ENCODE results near the gene SYTL2. TPM values are rescaled to one million over a fixed set of nuclear protein-coding genes. Genes with fewer than 3 reads are reported as not detected.

SYTL2 gene
- total RNA-seq, 4 donors from 2014 or later: 11.6 to 18.6 (median 14.5) TPM

DNA sequence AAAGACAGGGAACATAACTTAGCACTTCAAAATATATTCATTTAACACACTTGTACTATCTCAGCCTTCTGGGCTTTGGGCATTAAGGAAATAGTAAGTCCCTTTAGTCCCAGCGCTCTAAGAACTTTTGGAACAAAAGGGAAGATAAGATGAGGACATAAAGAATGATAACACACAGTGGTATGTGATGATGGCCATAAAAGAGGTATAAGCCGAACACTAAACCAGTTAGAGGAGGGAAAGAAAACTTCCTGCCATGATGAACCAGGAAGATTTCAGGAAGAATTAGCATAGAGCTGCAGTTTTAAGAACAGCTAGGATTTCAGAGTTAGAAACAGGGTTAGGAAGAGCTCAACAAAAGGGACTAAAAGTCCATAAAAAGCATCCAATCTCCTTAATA, 11.8 kb downstream of the SYTL2 start:
- no peak for DNase-seq (ENCODE audit: low spot score in 2 of 2)
- no peaks in the 10 kb centered on the region for H3K27me3 ChIP-seq
- H3K36me3 ChIP-seq: no peaks in the 10 kb centered on the region
- no peak overlapping the region for H3K4me3 ChIP-seq
- no peaks in the 10 kb centered on the region for H3K4me1 ChIP-seq
- TF ChIP-seq, protein P1, sequence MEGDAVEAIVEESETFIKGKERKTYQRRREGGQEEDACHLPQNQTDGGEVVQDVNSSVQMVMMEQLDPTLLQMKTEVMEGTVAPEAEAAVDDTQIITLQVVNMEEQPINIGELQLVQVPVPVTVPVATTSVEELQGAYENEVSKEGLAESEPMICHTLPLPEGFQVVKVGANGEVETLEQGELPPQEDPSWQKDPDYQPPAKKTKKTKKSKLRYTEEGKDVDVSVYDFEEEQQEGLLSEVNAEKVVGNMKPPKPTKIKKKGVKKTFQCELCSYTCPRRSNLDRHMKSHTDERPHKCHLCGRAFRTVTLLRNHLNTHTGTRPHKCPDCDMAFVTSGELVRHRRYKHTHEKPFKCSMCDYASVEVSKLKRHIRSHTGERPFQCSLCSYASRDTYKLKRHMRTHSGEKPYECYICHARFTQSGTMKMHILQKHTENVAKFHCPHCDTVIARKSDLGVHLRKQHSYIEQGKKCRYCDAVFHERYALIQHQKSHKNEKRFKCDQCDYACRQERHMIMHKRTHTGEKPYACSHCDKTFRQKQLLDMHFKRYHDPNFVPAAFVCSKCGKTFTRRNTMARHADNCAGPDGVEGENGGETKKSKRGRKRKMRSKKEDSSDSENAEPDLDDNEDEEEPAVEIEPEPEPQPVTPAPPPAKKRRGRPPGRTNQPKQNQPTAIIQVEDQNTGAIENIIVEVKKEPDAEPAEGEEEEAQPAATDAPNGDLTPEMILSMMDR (IDR thresholded peaks at IDR 0.05): no peak
- no peak for TF ChIP-seq POLR2AphosphoS5 (IDR thresholded peaks at IDR 0.05)
- no peak for TF ChIP-seq EP300 (IDR thresholded peaks at IDR 0.05)
- TF ChIP-seq POLR2A (IDR thresholded peaks at IDR 0.05): no peak
- WGBS: 93% methylated on average over 2 of the region's 2 CpGs
- no peaks in the 10 kb centered on the region for H3K9me3 ChIP-seq
- no peak overlapping the region for H3K27ac ChIP-seq

DNA sequence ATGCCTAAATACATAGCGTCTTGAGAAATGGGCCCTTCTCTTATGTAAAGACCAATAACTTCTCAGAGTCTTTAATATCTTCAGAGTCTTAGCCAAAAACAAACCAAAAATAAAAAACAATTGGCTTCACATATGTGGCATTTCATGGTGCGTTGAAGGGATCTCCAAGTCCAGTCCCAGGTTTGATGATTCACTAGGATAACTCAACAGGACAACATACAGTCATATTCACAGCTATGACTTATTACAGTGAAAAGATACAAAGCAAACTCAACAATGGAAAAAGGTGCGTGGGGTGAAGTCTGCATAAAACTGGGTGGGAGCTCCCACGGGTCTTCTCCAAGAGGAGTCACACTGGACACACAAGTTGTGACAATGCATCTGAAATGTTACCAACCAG, 12.6 kb downstream of the SYTL2 start:
- no peak overlapping the region for H3K4me3 ChIP-seq
- TF ChIP-seq, protein P1 (IDR thresholded peaks at IDR 0.05): no peak
- TF ChIP-seq POLR2AphosphoS5 (IDR thresholded peaks at IDR 0.05) (no peak), POLR2A (IDR thresholded peaks at IDR 0.05) (no peak), EP300 (IDR thresholded peaks at IDR 0.05) (no peak)
- no peaks in the 10 kb centered on the region for H3K36me3 ChIP-seq
- 89% methylated on average over 4 of the region's 4 CpGs for WGBS
- no peaks in the 10 kb centered on the region for H3K27me3 ChIP-seq
- no peaks in the 10 kb centered on the region for H3K4me1 ChIP-seq
- H3K27ac ChIP-seq: no peak overlapping the region
- H3K9me3 ChIP-seq: no peaks in the 10 kb centered on the region
- DNase-seq (ENCODE audit: low spot score in 2 of 2): no peak

- TF ChIP-seq, protein P1 (IDR thresholded peaks at IDR 0.05): no peak
- no peak for TF ChIP-seq POLR2A (IDR thresholded peaks at IDR 0.05)
- no peaks in the 10 kb centered on the region for H3K36me3 ChIP-seq
- no peak overlapping the region for H3K4me3 ChIP-seq
- H3K4me1 ChIP-seq: no peaks in the 10 kb centered on the region
- no peaks in the 10 kb centered on the region for H3K9me3 ChIP-seq
- WGBS: 77% methylated on average over 4 of the region's 4 CpGs
- no peak overlapping the region for H3K27ac ChIP-seq
- DNase-seq (ENCODE audit: low spot score in 2 of 2): no peak
- no peaks in the 10 kb centered on the region for H3K27me3 ChIP-seq
Measured at GRCh38 chr11:85795712-85796487, 15.0 kb downstream of the SYTL2 start.

DNA sequence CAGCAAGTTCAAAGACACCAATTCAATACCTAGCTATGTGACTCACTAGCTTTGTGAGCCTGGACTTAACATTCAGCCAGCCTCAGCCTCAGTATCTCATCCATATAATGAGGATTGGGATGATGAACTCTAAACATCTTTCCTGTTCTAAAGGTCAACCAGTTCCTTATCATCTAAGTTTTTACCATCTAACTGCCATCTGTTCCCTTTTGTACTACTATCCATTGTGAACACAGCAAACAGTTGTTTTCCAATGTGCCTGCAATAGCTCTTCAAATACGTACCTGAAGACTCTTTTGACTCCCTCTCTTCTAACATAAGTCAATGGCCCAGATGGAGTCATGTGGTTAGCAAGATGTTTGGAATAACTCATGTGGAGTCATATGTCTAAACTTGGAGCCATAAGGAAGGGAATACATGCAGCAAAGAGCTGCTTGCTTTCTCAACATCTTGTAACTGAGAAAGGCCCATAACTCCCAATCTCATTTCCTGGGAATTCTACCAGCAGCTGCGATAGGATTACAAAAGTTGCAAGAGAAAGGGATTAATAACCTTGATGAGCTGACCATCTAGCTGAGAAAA, 19.4 kb downstream of the SYTL2 start:
- H3K27me3 ChIP-seq: no peaks in the 10 kb centered on the region

More for the DNA sequence above, 19.4 kb downstream of the SYTL2 start:
- no peak for DNase-seq (ENCODE audit: low spot score in 2 of 2)
- Histone ChIP-seq H3K36me3 (no peaks in the 10 kb centered on the region), H3K4me1 (no peaks in the 10 kb centered on the region), H3K4me3 (no peak overlapping the region), H3K9me3 (no peaks in the 10 kb centered on the region), H3K27ac (no peak overlapping the region)
- 90% methylated on average over 2 of the region's 2 CpGs for WGBS
- TF ChIP-seq, protein P1 (IDR thresholded peaks at IDR 0.05): no peak
- TF ChIP-seq POLR2AphosphoS5 (IDR thresholded peaks at IDR 0.05) (no peak), POLR2A (IDR thresholded peaks at IDR 0.05) (no peak), EP300 (IDR thresholded peaks at IDR 0.05) (no peak)
